Measurements from ENCODE around the gene MAD2L1BP. TPM values are rescaled to one million over a fixed set of nuclear protein-coding genes. Genes with fewer than 3 reads are reported as not detected.
A peak's percentile ranks its signal among the peaks of the same experiment; 100 is the strongest.

Gene MAD2L1BP
- total RNA-seq, 2 donors from 2014 or later, result 14.8 to 17.4 TPM

- WGBS, 2 donors, result 4 to 14% methylated on average over 7 of the region's 7 CpGs
- Histone ChIP-seq H3K9me3 (no peaks in the 10 kb centered on the region), H3K4me1 (peaks cover 36% of the 10 kb centered on the region), H3K4me3 (peak overlapping the region; percentile 90 to 94), H3K36me3 (replicated peaks in 1 of 2; ENCODE audit: insufficient read depth in 1 of 2, low read depth in 2 of 2) (peaks cover 0 to 6% of the 10 kb centered on the region in 2 donors), H3K27ac (peak overlapping the region in 3 of 4 donors; percentile 73 to 83 (median 77)), H3K27me3 (no peaks in the 10 kb centered on the region)
- DNase-seq (no peak), ATAC-seq (no peak)
- intact Hi-C loops (cut with DNase I), result no loop called here
- no peak for TF ChIP-seq POLR2A (IDR thresholded peaks at IDR 0.05)
- TF ChIP-seq CTCF (IDR thresholded peaks at IDR 0.05), result no peak
These were observed 644 bp downstream of the MAD2L1BP start for GRCh38 chr6:43636308-43636659.

- Histone ChIP-seq H3K27ac (no peak overlapping the region), H3K36me3 (replicated peaks in 1 of 2; ENCODE audit: insufficient read depth in 1 of 2, low read depth in 2 of 2) (peaks cover 0 to 10% of the 10 kb centered on the region in 2 donors), H3K27me3 (no peaks in the 10 kb centered on the region), H3K4me1 (peaks cover 34% of the 10 kb centered on the region), H3K9me3 (no peaks in the 10 kb centered on the region), H3K4me3 (no peak overlapping the region)
- no peak for DNase-seq
- ATAC-seq, result no peak
- TF ChIP-seq POLR2A (IDR thresholded peaks at IDR 0.05) (no peak), CTCF (IDR thresholded peaks at IDR 0.05) (no peak)
- intact Hi-C loops (cut with DNase I), result no loop called here
- WGBS, 2 donors, result 88 to 95% methylated on average over 18 to 21 of the region's 21 CpGs
These were observed 4.6 kb downstream of the MAD2L1BP start for GRCh38 chr6:43639984-43640800.

GRCh38 chr6:43644940-43645612 lies 9.4 kb downstream of the MAD2L1BP start, which contains the start of gene RSPH9:
Gene RSPH9 (plus strand): TSS chr6:43645036. CDS start chr6:43645099, 63 bp downstream.
- H3K4me1 ChIP-seq, result peaks cover 5% of the 10 kb centered on the region
- TF ChIP-seq CTCF (IDR thresholded peaks at IDR 0.05), result no peak
- no peak for TF ChIP-seq POLR2A (IDR thresholded peaks at IDR 0.05)
- 4 to 6% methylated on average over 30 to 52 of the region's 52 CpGs for WGBS, 2 donors
- intact Hi-C loops (cut with DNase I), result no loop called here
- H3K27me3 ChIP-seq, result no peaks in the 10 kb centered on the region
- H3K9me3 ChIP-seq, result no peaks in the 10 kb centered on the region
- peak within 1 kb of the TSS in 1 of 2 donors; percentile 13 for H3K4me3 ChIP-seq
- DNase-seq (peak; percentile 34 to 64 (median 59)), ATAC-seq (peak; percentile 53)
- no peak within 1 kb of the TSS for H3K27ac ChIP-seq
- peaks cover 0 to 9% of the 10 kb centered on the region in 2 donors for H3K36me3 ChIP-seq (replicated peaks in 1 of 2; ENCODE audit: insufficient read depth in 1 of 2, low read depth in 2 of 2)

GRCh38 chr6:43645613-43645964 lies 9.9 kb downstream of the MAD2L1BP start:
- no peak for DNase-seq
- intact Hi-C loops (cut with DNase I), result no loop called here
- no peak overlapping the region for H3K4me3 ChIP-seq
- TF ChIP-seq POLR2A (IDR thresholded peaks at IDR 0.05) (no peak), CTCF (IDR thresholded peaks at IDR 0.05) (no peak)
- no peaks in the 10 kb centered on the region for H3K9me3 ChIP-seq
- no peak overlapping the region for H3K27ac ChIP-seq
- H3K27me3 ChIP-seq, result no peaks in the 10 kb centered on the region
- WGBS, 2 donors, result 11 to 24% methylated on average over 9 of the region's 9 CpGs
- H3K4me1 ChIP-seq, result peaks cover 5% of the 10 kb centered on the region
- no peak for ATAC-seq
- H3K36me3 ChIP-seq (replicated peaks in 1 of 2; ENCODE audit: insufficient read depth in 1 of 2, low read depth in 2 of 2), result peaks cover 0 to 4% of the 10 kb centered on the region in 2 donors
